ENCODE results near the gene ZBTB45. TPM values are rescaled to one million over a fixed set of nuclear protein-coding genes. Genes with fewer than 3 reads are reported as not detected.
A peak's percentile ranks its signal among the peaks of the same experiment; 100 is the strongest.

ZBTB45 gene
- total RNA-seq, 1 donor from 2014 or later, result 23.7 TPM

- DNase-seq (ENCODE audit: low read depth), result no peak
- H3K4me3 ChIP-seq (ENCODE audit: low read depth, low read length), result peak overlapping the region; percentile 94
- TF ChIP-seq CTCF (conservative IDR thresholded peaks at IDR 0.05; ENCODE audit: low read depth, low read length), result no peak
Measured at GRCh38 chr19:58553799-58554493, 34.3 kb upstream of the ZBTB45 start.

GRCh38 chr19:58552655-58553054, 33.0 kb upstream of the ZBTB45 start:
- no peak overlapping the region for H3K4me3 ChIP-seq (ENCODE audit: low read depth, low read length)
- no peak for TF ChIP-seq CTCF (conservative IDR thresholded peaks at IDR 0.05; ENCODE audit: low read depth, low read length)
- no peak for DNase-seq (ENCODE audit: low read depth)

- no peak for TF ChIP-seq CTCF (conservative IDR thresholded peaks at IDR 0.05; ENCODE audit: low read depth, low read length)
- no peak for DNase-seq (ENCODE audit: low read depth)
Measured at GRCh38 chr19:58551577-58552471, 32.2 kb upstream of the ZBTB45 start.

GRCh38 chr19:58551123-58551497, 31.5 kb upstream of the ZBTB45 start:
- no peak for TF ChIP-seq CTCF (conservative IDR thresholded peaks at IDR 0.05; ENCODE audit: low read depth, low read length)
- no peak for DNase-seq (ENCODE audit: low read depth)

More at GRCh38 chr19:58551577-58552471, 32.2 kb upstream of the ZBTB45 start:
- H3K4me3 ChIP-seq (ENCODE audit: low read depth, low read length), result no peak overlapping the region

GRCh38 chr19:58550362-58551122, 30.9 kb upstream of the ZBTB45 start:
- DNase-seq (ENCODE audit: low read depth), result no peak
- no peak for TF ChIP-seq CTCF (conservative IDR thresholded peaks at IDR 0.05; ENCODE audit: low read depth, low read length)
- H3K4me3 ChIP-seq (ENCODE audit: low read depth, low read length), result no peak overlapping the region

More at GRCh38 chr19:58551123-58551497, 31.5 kb upstream of the ZBTB45 start:
- no peak overlapping the region for H3K4me3 ChIP-seq (ENCODE audit: low read depth, low read length)

GRCh38 chr19:58549664-58550361, 30.2 kb upstream of the ZBTB45 start:
- no peak for TF ChIP-seq CTCF (conservative IDR thresholded peaks at IDR 0.05; ENCODE audit: low read depth, low read length)
- no peak overlapping the region for H3K4me3 ChIP-seq (ENCODE audit: low read depth, low read length)
- DNase-seq (ENCODE audit: low read depth), result no peak
